ENCODE results near the gene MYO16.

Gene MYO16

DNA sequence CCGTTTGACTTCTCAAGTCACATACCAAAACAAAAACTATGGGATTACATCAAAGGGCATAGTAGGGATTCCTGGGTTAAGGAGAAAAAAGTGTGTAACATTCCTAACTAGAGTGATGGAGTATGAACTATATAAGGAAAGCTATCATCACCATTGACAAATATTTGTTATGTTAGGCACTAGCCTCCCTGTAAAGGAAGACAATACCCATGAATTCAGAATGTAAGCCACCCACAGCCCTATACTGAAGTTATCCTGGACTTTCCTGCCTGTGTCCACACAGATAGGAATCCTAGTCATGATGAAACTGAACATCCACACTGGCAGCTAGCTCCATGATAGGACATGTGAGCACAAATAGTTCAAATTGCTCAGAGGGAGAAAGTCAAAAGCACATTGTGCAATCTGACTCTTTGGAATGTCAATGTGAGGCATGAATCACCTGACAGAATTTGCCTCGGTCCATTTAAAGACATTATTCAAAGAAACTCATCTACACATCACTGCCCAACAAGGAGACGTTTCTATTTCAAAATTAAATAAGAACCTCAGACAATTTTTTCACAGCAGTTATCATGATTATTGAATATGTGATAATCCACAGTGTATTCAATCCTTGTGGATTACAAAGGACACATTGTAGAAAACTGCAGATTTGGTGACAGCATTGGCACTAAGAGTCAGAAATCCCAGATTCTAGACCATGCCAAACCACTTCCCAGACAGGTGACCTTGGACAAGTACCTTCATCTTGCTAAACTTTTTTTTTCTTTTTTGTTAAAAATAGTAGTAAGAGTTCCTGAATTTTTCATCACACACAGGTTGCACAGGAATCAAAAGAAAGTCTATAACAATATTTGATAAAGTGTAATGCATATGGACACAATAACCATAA, 627.7 kb downstream of the MYO16 start:
- no peak for DNase-seq
